T-helper 2 cell (primary cell): Measurements from ENCODE around the gene ZDHHC12.
"Not testable (repeated sequence)": the region's sequence is repeated elsewhere in the genome, so short reads cannot be mapped to it uniquely, and the experiment has no call there.

ENCODE experiments used
- DNase-seq, 5 experiments: peaks; one replicate each; pipeline versions ENCODE4 v3.0.0 to v3.0.0-alpha.2; 2012 to 2022

ZDHHC12 gene

GRCh38 chr9:128707446-128707845, 16.5 kb downstream of the ZDHHC12 start:
- DNase-seq, result no peak

- DNase-seq, result no peak
These were observed 17.1 kb downstream of the ZDHHC12 start for GRCh38 chr9:128706671-128707381.

GRCh38 chr9:128706045-128706444, 17.9 kb downstream of the ZDHHC12 start:
- no peak for DNase-seq

GRCh38 chr9:128705051-128705965, 18.6 kb downstream of the ZDHHC12 start:
- DNase-seq, result no peak

- DNase-seq, result no peak
These were observed 19.6 kb downstream of the ZDHHC12 start for GRCh38 chr9:128704356-128704670.

- no peak for DNase-seq
These were observed 20.1 kb downstream of the ZDHHC12 start for GRCh38 chr9:128703616-128704355.

GRCh38 chr9:128702949-128703615, 20.8 kb downstream of the ZDHHC12 start:
- peak in 1 of 5 experiments; percentile 48 for DNase-seq

- peak; percentile 72 to 83 (median 77) for DNase-seq
These were observed 21.4 kb downstream of the ZDHHC12 start, which contains the start of gene PKN3 for GRCh38 chr9:128702445-128702948. TSS of gene PKN3 (plus strand) at chr9:128702503. CDS start at chr9:128702916, 413 bp downstream.

- no peak for DNase-seq
These were observed 22.6 kb downstream of the ZDHHC12 start for GRCh38 chr9:128701227-128701854.

- DNase-seq, result not testable (repeated sequence)
These were observed 24.7 kb downstream of the ZDHHC12 start for GRCh38 chr9:128699096-128699795.

GRCh38 chr9:128696923-128697707, 26.8 kb downstream of the ZDHHC12 start:
- DNase-seq, result no peak

GRCh38 chr9:128694344-128694743, 29.6 kb downstream of the ZDHHC12 start:
- DNase-seq, result no peak

GRCh38 chr9:128693738-128694137, 30.2 kb downstream of the ZDHHC12 start:
- DNase-seq, result not testable (repeated sequence)

GRCh38 chr9:128690684-128691034, 33.3 kb downstream of the ZDHHC12 start:
- no peak for DNase-seq

GRCh38 chr9:128689820-128690683, 33.9 kb downstream of the ZDHHC12 start:
- DNase-seq, result peak in 4 of 5 experiments; percentile 26 to 84 (median 49)

- peak in 3 of 5 experiments; percentile 38 to 58 (median 43) for DNase-seq
These were observed 34.6 kb downstream of the ZDHHC12 start for GRCh38 chr9:128689293-128689774.

GRCh38 chr9:128688501-128689292, 35.2 kb downstream of the ZDHHC12 start, which contains the start of gene SET:
TSS of gene SET (plus strand) at chr9:128689222. CDS start at chr9:128689583, 361 bp downstream.
- peak; percentile 84 to 96 (median 88) for DNase-seq

GRCh38 chr9:128687453-128687852, 36.5 kb downstream of the ZDHHC12 start:
- DNase-seq, result no peak
